Liver (tissue), 3 donors: ENCODE measurements around the gene NEURL3.

Experiments
- EGR1 ChIP-seq, 2 donors: IDR thresholded peaks; 2 replicates each; pipeline ENCODE4 v1.6.1; 2016 to 2018; ENCODE audit warnings: antibody characterized with exemption in 2 of 2, low read depth in 2 of 2
- HNF4G ChIP-seq: IDR thresholded peaks from 2 replicates; pipeline ENCODE4 v1.6.1; 2016; ENCODE audit warnings: antibody characterized with exemption
- JUND ChIP-seq, 2 donors: IDR thresholded peaks; 2 replicates each; pipeline ENCODE4 v1.6.1; 2016; ENCODE audit warnings: antibody characterized with exemption in 2 of 2
- NR2F2 ChIP-seq: IDR thresholded peaks from 2 replicates; pipeline ENCODE4 v1.6.1; 2016; ENCODE audit warnings: antibody characterized with exemption
- SP1 ChIP-seq: IDR thresholded peaks from 2 replicates; pipeline ENCODE4 v1.6.1; 2018; ENCODE audit warnings: antibody characterized with exemption, mild to moderate bottlenecking
- TF ChIP-seq, protein P1 (sequence below): fragments of 150-350 bp; IDR thresholded peaks from 2 replicates; pipeline ENCODE4 v1.5.1; 2017; ENCODE audit warnings: improper control_type of control experiment, low read depth, low read length; ENCODE audit not compliant: missing input control
- TF ChIP-seq, protein P2 (sequence below): IDR thresholded peaks from 2 replicates; pipeline ENCODE4 v1.6.1; 2016; ENCODE audit warnings: antibody characterized with exemption
- TF ChIP-seq, protein P3 (sequence below): IDR thresholded peaks from 2 replicates; pipeline ENCODE4 v1.6.1; 2016; ENCODE audit warnings: antibody characterized with exemption, mild to moderate bottlenecking
- TF ChIP-seq, protein P4 (sequence below): IDR thresholded peaks from 2 replicates; pipeline ENCODE4 v1.6.1; 2016; ENCODE audit warnings: antibody characterized with exemption
- donor health status: healthy.
- donor health status: healthy.

DNA sequence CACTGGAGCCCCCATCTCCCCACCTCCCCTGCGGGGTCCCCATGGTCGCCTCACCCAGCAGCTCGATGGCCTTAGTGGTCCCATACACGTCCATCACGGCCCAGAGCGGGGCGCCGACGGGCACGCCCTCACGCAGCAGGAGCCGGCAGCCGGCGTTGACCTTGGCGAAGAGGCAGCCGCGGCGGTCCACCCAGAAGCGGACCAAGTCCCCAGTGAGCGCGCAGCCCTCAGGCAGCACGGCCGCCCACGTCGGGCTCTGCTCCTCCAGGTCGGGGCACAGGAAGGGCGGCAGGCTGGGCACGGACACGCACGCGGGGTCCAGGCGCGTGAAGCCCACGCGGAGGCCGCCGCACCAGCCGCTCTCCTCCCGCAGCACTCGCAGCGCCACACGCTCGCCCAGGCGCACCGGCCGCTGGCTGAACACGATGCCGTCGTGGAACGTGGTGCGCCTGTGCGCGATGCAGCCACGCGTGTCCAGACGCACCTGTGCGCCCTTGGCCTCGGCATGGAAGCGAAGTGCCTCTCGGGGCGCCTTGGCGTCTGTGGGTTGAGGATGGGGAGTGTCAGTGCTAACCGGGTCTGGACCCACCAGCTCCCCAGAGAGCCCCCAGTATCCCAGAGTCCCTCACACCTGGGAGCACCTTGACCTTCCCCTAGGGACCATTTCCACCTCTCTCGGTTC, 4.6 kb downstream of the NEURL3 start:
- TF ChIP-seq, protein P1, sequence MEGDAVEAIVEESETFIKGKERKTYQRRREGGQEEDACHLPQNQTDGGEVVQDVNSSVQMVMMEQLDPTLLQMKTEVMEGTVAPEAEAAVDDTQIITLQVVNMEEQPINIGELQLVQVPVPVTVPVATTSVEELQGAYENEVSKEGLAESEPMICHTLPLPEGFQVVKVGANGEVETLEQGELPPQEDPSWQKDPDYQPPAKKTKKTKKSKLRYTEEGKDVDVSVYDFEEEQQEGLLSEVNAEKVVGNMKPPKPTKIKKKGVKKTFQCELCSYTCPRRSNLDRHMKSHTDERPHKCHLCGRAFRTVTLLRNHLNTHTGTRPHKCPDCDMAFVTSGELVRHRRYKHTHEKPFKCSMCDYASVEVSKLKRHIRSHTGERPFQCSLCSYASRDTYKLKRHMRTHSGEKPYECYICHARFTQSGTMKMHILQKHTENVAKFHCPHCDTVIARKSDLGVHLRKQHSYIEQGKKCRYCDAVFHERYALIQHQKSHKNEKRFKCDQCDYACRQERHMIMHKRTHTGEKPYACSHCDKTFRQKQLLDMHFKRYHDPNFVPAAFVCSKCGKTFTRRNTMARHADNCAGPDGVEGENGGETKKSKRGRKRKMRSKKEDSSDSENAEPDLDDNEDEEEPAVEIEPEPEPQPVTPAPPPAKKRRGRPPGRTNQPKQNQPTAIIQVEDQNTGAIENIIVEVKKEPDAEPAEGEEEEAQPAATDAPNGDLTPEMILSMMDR = no peak
- TF ChIP-seq, protein P2, sequence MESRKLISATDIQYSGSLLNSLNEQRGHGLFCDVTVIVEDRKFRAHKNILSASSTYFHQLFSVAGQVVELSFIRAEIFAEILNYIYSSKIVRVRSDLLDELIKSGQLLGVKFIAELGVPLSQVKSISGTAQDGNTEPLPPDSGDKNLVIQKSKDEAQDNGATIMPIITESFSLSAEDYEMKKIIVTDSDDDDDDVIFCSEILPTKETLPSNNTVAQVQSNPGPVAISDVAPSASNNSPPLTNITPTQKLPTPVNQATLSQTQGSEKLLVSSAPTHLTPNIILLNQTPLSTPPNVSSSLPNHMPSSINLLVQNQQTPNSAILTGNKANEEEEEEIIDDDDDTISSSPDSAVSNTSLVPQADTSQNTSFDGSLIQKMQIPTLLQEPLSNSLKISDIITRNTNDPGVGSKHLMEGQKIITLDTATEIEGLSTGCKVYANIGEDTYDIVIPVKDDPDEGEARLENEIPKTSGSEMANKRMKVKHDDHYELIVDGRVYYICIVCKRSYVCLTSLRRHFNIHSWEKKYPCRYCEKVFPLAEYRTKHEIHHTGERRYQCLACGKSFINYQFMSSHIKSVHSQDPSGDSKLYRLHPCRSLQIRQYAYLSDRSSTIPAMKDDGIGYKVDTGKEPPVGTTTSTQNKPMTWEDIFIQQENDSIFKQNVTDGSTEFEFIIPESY = no peak
- TF ChIP-seq JUND (IDR thresholded peaks at IDR 0.05) = no peak
- TF ChIP-seq SP1 = no peak
- TF ChIP-seq, protein P3, sequence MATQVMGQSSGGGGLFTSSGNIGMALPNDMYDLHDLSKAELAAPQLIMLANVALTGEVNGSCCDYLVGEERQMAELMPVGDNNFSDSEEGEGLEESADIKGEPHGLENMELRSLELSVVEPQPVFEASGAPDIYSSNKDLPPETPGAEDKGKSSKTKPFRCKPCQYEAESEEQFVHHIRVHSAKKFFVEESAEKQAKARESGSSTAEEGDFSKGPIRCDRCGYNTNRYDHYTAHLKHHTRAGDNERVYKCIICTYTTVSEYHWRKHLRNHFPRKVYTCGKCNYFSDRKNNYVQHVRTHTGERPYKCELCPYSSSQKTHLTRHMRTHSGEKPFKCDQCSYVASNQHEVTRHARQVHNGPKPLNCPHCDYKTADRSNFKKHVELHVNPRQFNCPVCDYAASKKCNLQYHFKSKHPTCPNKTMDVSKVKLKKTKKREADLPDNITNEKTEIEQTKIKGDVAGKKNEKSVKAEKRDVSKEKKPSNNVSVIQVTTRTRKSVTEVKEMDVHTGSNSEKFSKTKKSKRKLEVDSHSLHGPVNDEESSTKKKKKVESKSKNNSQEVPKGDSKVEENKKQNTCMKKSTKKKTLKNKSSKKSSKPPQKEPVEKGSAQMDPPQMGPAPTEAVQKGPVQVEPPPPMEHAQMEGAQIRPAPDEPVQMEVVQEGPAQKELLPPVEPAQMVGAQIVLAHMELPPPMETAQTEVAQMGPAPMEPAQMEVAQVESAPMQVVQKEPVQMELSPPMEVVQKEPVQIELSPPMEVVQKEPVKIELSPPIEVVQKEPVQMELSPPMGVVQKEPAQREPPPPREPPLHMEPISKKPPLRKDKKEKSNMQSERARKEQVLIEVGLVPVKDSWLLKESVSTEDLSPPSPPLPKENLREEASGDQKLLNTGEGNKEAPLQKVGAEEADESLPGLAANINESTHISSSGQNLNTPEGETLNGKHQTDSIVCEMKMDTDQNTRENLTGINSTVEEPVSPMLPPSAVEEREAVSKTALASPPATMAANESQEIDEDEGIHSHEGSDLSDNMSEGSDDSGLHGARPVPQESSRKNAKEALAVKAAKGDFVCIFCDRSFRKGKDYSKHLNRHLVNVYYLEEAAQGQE = no peak
- TF ChIP-seq NR2F2 = no peak
- TF ChIP-seq HNF4G = no peak
- TF ChIP-seq EGR1 (IDR thresholded peaks at IDR 0.05; ENCODE audit: low read depth in 2 of 2) = no peak
- TF ChIP-seq, protein P4, sequence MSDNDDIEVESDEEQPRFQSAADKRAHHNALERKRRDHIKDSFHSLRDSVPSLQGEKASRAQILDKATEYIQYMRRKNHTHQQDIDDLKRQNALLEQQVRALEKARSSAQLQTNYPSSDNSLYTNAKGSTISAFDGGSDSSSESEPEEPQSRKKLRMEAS = no peak
